IPS DF 19.7 (cell line): ENCODE results near the gene PTEN.
A peak's percentile ranks its signal among the peaks of the same experiment; 100 is the strongest.
"Not testable (repeated sequence)": the region's sequence is repeated elsewhere in the genome, so short reads cannot be mapped to it uniquely, and the experiment has no call there.

Experiments used
- DNase-seq: peaks from one replicate; pipeline ENCODE4 v3.0.0-alpha.2; 2013; ENCODE audit warnings: low read depth, low spot score

The PTEN gene

DNA sequence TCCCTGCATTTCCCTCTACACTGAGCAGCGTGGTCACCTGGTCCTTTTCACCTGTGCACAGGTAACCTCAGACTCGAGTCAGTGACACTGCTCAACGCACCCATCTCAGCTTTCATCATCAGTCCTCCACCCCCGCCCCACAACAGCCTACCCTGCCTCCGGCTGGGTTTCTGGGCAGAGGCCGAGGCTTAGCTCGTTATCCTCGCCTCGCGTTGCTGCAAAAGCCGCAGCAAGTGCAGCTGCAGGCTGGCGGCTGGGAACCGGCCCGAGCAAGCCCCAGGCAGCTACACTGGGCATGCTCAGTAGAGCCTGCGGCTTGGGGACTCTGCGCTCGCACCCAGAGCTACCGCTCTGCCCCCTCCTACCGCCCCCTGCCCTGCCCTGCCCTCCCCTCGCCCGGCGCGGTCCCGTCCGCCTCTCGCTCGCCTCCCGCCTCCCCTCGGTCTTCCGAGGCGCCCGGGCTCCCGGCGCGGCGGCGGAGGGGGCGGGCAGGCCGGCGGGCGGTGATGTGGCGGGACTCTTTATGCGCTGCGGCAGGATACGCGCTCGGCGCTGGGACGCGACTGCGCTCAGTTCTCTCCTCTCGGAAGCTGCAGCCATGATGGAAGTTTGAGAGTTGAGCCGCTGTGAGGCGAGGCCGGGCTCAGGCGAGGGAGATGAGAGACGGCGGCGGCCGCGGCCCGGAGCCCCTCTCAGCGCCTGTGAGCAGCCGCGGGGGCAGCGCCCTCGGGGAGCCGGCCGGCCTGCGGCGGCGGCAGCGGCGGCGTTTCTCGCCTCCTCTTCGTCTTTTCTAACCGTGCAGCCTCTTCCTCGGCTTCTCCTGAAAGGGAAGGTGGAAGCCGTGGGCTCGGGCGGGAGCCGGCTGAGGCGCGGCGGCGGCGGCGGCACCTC is at the start of gene PTEN, which contains the start of gene KLLN:
Gene PTEN (plus strand): TSS at position 573 of the 891 bp plus-strand sequence. CDS start 845 bp downstream, outside the sequence.
Gene KLLN (minus strand): TSS at position 481 of the 891 bp plus-strand sequence. CDS start 1,046 bp downstream, outside the sequence.
- no peak for DNase-seq

DNA sequence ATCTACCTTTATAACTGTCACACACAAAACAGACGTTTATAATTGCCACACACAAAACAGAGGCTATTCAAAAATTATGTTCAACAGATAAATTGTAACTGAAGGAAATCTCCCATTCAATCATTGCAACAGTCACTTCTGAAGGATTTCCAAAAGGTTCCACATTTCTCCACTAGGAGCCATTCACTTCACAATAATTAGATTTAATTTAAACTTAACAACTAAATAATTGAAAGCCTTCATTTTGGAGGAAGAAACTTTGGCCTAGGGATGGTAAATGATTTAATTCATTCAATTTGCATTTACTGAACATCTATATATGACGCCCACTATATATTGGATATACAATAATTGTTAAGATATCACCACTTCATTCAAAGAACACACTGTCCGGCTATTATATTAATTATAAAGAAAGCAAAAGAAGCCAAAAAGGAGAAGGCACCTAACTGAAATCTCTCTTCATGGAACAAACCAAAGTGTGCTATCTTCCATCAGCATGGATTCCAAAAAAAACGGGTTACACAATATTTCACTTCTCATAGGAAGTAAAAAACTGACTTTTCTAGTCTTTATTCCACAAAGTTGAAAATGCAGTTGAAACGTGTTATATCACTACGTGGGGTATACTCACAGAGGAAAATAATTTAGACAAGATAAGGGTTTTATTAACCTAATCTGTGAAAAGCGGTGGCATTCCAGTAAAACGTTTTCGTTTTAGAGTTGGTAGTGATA is 47.1 kb upstream of the PTEN start:
- DNase-seq, result no peak

DNA sequence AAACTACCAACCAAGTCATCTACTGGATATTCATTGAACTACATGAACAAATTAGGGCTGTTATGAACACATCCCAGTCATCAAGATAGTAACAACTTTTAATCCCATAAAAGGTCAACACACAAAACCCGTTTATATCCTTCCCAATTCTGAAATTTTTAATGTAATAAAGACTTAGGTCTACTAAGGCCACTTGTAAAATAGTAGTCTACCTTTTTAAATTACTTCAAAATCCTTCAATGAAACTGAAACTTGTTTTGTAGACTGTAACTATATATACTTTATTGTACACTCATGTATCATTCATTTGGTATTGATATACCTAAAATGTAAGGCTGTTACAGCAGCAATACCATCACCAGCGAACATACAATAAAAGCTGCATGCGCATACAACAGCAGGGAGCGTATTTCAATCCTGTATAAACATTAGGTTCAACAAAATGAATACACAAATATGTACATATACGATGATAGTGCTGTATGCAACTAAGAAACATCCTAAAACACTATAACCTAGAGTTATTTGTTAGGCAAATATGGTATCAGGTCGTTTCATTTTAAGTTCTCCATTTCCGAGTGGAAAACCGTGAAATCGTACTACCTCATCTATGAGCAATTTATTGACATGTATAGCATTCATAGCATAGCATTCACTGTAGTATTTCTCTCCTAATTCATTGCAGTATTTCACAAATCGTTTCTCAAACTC is 46.4 kb upstream of the PTEN start:
- no peak for DNase-seq

DNA sequence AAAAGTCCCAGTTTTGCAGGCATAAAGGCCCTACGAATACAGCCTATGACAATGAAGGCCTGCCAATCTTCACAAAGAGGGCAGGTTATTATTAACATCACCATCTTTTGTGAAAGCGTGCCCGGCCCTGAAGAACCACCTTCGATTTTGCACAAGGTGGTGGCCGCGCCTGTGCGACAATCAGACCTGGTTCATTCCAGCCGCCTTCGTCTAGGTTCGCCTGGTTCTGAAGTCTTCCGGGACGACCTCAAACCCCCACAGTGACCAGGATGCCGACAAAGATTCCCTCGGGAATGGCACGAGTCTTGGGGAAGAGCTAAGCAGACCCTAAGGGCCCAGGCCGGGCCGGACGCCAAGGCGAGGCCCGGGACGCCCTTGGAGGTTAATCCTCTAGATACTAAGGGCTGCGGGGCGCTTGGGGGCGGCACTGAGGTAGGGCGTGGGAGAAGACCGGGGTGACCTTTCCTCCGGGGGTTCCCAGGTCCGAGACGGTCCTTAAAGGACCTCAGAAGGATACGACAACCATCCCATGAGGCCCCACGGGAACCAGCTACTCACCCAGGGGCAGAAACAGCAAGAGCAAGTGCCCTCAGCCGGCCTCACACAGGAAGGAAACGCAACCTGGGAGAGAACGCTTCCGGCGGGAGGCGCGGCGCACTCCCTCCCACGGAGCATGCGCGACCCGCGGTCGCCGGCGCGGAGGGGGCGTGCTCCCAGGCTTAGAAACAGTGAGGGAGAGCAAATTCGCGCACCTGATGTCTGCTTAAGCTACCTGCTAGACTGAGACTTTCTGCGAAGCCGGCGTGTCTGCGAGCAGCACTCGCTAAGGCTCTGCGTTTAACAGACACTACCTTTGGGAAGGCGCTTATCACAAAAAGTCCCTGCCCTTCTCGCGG is 45.6 kb upstream of the PTEN start, which contains the start of gene ATAD1:
Gene ATAD1 (minus strand): TSS at position 618 of the 896 bp plus-strand sequence. CDS start 3,627 bp downstream, outside the sequence.
- DNase-seq, result peak; percentile 57

DNA sequence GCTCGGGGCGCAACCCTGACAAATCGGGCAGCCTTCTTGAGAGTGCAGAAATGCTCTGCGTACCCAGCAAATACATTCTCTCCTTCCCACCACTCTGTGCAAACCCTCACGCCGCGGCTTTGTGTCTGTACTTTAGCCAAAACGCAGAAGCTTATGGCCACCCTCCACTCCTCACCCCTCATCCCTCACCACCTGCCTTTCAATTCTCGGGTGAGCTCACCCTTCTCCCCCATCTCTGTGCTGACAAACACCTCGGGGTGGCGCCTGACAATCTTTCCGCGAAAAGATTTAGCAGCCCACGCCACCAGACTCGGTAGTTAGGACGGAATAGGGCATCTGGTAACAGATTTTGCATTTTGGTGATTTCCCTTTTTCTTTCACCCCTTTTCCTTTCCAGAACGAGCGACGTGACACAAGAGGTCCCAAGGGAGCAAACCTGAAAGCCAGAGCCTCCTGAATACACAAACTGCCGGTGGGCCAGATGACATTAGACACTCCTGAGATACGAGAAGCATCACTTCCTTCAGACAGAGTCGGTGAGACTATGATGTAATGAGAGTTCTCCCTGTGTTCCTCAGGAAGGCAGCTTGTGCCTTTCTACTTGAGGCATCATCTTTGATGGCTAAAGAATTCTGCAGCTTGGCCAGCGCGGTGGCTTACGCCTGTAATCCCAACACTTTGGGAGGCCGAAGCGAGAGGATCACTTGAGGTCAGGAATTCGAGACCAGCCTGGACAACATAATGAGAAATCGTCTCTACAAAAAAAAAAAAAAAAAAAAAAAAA is 44.7 kb upstream of the PTEN start:
- DNase-seq, result no peak

DNA sequence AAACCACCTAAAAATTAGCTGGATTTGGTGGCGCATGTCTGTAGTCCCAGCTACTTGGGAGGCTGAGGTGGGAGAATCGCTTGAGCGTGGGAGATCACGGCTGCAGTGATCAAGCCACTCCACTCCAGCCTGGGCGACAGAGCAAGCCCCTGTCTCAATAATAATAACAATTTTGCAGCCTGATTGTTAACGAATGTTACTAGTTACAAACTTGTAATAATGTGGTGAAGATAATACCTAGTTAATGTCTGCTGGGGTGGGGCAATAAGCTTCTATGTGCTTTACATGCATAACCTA is 44.2 kb upstream of the PTEN start:
- no peak for DNase-seq

DNA sequence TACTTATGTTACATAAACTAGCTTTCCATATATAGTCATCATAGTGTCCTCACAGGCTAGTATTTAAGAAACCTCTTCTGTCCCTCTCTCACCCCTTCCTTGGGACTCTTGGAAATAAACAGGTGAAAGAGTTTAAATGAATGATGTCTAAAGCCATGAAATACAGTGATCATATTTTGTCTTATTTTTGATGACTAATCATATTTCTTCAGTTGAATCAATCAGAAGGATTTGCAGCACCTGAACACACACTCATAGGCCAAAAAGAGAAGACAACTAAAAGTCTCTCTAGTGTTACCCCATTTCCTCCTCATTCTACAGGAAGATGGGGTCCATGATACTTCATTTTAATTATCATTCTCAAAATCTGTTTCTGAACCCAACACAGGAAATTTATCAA is 36.8 kb upstream of the PTEN start:
- no peak for DNase-seq

DNA sequence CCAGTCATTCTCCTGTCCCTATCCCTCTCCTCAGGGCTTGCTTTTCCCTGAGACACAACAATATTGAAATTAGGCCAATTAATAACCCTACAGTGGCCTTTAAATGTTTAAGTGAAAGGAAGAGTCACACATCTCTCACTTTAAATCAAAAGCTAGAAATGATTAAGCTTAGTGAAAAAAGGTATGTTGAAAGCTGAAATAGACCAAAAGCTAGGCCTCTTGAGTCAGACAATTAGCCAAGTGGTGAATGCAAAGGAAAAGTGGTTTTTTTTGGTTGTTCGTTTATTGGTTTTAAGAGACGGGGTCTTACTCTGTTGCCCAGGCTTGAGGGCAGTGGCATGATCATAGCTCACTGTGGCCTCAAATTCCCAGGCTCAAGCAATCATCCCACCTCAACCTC is 35.7 kb upstream of the PTEN start:
- DNase-seq, result no peak

DNA sequence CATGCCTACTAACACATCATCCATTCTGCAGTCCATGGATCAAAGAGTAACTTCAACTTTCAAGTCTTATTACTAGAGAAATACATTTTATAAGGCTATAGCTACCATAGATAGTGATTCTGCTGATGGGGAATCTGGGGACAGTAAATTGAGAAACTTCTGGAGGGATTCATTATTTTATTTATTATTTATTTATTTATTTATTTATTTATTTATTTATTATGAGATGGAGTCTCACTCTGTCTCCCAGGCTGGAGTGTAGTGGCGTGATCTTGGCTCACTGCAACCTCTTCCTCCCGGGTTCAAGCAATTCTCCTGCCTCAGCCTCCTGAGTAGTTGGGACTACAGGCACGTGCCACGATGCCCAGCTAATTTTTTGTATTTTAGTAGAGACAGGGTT is 34.4 kb upstream of the PTEN start:
- not testable (repeated sequence) for DNase-seq

DNA sequence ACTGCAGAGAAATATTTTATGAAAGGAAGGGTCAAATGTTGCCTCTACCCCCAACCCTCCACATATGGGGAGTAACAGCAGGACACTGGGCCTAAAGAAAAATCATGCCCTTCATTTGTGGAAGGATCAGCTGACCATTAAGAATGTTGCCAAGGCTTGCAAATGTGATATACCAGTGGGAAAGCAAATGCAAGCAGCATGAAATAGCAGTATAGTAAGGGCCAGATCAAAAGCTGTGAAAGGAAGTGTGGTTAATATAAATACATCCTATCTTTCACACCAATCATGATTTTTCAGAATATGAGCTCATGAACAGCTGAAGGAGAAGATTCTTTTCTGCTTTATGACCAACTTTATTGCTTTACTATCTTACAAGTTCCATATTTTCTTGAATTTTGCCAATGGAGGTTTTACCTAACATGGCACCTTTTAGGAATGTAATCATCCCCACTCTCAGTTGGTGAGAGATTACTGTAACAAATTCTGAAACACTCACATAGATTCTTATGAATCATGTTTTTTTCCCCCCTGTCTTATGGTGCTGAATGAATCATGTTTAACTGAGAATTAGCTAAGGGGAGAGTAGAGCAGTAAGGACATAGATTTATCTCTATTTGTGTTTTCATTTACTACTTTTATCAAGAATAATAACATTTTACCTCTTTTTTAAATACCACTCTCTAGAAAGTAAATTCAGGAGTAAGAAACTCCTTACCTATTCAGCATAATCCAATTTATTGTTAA is 33.3 kb upstream of the PTEN start:
- no peak for DNase-seq

DNA sequence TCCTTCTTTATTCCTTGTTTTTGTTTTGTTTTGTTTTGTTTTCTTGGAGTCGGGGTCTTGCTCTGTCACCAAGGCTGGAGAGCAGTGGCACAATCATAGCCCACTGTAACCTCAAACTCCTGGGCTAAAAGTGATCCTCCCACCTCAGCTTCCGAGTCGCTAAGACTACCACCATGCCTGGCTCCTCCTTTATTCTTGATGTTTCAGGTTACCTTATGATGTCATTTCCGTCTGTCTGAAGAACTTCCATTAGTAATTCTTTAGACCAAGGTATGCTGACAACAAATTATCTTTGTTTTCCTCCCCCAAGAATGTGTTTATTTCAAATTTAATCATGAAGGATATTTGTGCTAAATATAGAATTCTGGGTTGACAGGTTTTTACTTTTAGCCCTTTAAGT is 27.3 kb upstream of the PTEN start:
- no peak for DNase-seq

DNA sequence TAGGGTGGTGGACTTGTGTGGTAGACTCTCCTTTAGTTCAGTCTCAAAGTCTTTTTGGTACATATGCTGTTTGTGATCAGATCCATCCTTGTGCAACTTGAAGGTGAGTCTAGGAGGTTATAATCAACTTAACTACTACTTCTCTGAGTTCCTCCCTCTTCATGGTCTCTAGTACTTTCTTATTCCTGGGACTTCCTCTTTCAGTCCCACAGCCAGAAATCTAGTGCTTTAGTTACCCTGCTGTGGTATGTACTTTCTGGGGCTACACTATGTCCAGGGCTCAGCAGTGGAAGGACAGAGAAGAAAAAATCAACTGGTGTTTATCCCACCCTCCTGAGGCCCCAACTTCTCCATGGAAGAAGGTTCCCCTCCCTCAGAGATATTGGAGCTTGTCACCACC is 26.0 kb upstream of the PTEN start:
- no peak for DNase-seq

DNA sequence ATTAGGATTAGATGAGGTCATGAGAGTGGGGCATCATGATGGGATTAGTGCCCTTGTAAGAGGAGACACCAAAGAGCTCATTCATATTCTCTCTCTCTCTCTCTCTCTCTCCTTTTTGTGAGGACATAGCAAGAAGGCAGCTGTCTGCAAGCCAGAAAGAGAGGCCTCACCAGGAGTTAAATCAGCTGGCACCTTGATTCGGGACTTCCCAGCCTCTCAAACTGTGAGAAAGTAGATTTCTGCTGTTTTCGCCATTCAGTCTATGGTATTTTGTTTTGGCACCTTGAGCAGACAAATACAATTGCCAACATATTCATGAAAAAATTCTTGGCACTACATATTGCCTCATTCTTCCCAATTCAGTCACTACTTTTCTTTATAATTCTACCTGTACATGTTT is 24.8 kb upstream of the PTEN start:
- no peak for DNase-seq

DNA sequence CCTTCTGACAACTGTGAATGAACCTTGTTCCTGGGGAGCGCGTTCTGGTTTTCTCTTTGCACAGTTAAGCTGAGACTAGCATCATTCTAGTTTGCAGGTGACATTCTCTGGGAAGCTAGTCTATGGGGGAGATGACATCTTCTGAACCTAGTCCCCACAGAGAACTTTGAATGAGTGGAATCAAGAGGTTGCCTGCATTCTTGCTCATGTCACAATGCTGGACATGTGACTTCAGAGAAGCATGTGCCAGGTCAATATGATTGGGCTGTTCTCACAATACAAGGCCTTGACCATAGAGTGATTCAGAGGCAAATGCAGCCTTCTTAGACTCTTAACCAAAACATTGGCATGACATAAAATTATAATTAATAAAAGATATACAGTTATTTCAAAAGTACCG is 22.2 kb upstream of the PTEN start:
- no peak for DNase-seq

DNA sequence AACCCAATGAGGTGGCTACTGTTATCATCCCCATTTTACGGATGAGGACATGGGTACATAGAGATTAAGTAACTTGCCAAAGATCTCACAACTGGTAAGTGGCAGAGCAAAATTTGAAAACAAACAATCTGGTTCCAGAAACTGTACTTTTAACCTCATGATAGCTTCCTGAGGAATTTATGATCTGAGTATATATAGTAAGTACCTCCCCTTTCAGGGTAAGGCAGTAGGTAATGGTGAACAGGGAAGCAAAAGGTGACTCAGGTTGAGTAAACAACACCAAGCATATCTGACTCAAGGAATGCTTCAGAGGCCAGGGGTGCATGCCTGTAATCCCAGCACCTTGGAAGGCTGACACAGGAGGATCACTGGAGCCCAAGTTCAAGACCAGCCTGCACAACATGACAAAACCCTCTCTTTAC is 21.2 kb upstream of the PTEN start:
- no peak for DNase-seq

DNA sequence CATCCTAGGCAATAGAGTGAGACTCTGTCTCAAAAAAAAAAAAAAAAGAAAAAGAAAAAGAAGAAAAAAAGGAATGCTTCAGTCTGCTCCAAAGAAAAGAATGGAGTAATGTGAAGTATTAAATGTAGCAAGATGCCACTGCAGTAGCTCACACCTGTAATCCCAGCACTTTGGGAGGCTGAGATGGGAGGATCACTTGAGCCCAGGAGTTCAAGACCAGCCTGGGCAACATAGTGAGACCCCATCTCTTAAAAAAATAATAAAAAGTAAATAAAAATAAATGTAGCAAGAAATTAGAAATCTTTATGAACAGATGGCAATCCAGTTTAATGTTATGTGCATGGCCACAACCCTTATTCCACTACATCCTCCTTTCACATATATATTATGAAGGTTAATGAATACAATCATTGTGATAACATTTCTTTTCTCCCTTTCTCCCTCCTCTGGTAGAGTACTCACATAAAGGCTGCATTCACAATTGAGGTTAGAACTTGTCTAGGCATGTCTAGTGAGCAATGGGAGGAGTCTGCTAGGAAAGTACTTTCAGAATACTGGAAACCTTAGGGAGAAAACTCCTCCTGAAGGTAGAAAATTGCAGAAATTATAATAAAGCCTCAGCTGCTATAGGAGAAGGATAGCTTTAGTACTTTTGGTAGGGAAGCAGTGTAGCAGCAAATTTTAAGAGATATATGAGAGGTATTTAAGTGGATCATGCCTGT is 20.5 kb upstream of the PTEN start:
- DNase-seq, result no peak

DNA sequence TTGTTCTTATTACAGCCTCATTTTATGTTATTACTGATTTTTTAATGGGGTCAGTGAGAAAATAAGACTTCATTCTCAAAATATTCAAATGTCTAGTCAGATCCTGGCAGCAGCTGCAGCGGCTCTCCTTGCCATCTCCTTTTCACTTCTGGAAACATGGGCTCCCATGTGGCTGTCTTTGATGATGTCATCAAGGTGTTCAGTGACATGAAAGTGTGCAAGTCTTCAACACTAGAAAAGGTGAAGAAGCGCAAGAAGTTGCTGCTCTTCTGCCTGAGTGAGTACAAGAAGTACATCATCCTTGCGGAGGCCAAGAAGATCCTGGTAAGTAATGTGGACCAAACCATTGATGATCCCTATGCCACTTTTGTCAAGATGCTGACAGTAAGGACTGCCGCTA is 19.7 kb upstream of the PTEN start:
- DNase-seq, result no peak

DNA sequence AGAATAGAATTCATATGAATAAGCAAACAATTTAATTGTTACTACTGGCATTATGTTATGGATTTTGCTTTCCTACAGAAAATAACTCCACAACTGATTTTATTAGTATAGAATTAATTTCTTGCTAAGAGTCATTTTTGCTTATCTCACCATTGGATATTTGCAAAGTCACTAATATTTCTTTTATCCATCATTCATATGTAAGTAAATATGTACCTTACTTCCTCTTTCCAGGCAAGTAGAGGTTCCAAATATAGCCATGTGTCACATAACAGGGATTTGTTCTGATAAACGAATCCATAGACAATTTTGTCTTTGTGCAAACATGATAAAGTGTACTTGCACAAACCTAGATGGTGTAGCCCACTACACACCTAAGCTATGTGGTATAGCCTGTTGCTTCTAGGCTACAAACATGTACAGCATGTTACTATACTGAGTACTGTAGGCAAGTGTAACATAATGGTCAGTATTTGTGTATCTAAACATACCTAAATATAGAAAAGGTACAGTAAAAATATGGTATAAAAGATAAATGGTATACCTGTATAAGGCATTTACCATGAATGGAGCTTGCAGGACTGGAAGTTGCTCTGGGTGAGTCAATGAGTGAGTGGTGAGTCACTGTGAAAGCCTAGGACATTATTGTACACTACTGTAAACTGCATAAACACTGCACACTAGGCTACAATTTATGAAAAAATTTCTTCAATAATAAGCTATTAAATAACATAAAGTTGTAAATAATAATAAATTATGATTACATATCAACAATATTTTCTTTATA is 18.4 kb upstream of the PTEN start:
- no peak for DNase-seq
